GM18507 (cell line): Measurements from ENCODE around the gene VWC2.

ENCODE experiments used
- DNase-seq: peaks from one replicate; pipeline ENCODE4 v3.0.0; 2011; ENCODE audit warnings: low read depth; ENCODE audit not compliant: insufficient read length; ENCODE audit errors: extremely low spot score
- FAIRE-seq: peaks from 2 replicates; lab custom pipeline; 2011; peaks lifted over from hg19 to GRCh38; lab: Jason Lieb, UNC

The VWC2 gene

DNA sequence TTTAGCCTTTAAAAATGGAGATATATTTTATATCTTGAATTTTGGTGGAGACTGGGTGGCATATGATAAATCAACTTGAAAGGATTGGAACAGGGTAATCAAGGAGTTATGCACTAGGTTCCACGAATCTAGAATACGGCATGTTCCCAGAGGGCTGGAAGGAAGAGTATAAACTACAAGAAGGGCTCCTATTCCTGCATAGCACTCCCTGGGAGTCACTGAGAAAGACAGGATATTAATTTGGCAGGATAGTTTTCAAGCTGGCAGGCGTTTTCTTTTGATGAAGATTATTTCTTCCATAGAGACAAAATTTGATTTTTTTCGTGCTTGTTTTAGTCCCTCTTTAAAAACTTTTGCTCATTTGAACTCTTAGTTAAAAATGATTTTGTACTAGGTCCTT is 119.7 kb downstream of the VWC2 start:
- FAIRE-seq (no peak), DNase-seq (no peak)

- DNase-seq, result no peak
- FAIRE-seq, result no peak
Observed at GRCh38 chr7:49894543-49894942, 121.1 kb downstream of the VWC2 start.

GRCh38 chr7:49911909-49912308 is 138.5 kb downstream of the VWC2 start:
- no peak for FAIRE-seq
- DNase-seq, result no peak

- DNase-seq (no peak), FAIRE-seq (no peak)
Observed at GRCh38 chr7:49926720-49927119, 153.3 kb downstream of the VWC2 start.

- FAIRE-seq (no peak), DNase-seq (no peak)
Observed at GRCh38 chr7:49927631-49928030, 154.2 kb downstream of the VWC2 start.

DNA sequence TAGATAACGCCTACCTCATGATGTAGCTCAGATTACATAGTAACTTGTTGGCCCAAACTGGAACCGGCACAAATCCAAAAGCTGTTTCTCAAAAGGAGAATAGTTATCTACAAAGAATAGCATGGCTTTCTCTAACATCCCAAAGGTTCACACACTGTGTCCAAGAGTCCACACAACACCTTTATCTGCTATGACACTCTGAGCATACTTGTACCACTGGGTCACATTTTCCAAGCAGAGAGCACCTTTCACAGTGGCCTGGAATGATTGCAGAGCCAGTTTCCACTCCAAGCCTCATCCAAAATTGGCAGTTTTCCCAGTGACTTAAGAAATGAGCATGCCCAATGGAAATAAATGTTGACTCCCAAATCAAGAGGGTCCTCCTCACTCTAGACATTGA is 155.3 kb downstream of the VWC2 start:
- FAIRE-seq (no peak), DNase-seq (no peak)

- FAIRE-seq (no peak), DNase-seq (no peak)
Observed at GRCh38 chr7:49931627-49932026, 158.2 kb downstream of the VWC2 start.

DNA sequence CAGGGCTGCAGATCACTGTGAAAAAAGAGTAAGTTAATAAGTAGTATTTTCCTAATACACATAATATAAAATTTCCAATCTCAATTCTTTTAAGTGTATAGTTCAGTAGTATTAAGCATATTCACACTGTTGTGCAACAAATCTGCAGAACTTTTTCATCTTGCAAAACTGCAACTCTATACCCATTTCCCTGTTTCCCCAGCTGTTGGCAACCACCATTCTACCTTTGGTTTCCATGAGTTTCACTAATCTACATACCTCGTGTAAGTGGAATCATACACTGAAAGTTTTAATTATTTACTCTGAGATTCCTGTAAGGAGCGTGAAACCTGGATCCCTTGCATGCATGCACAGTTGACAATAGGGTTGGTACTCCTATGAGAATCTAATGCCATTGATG is 164.2 kb downstream of the VWC2 start:
- no peak for DNase-seq
- no peak for FAIRE-seq
